HG02840 (cell line): ENCODE results near the gene MIDN.

ENCODE experiments used
- ATAC-seq: cut with Tn5 transposase; IDR thresholded peaks from one replicate; pipeline ENCODE4 v1.9.1; 2021; ENCODE audit warnings: mild to moderate bottlenecking, moderate library complexity, moderate number of reproducible peaks; ENCODE audit not compliant: unreplicated experiment, low FRiP score

Gene MIDN

GRCh38 chr19:1278713-1279660 lies 30.6 kb downstream of the MIDN start:
- no peak for ATAC-seq

GRCh38 chr19:1279782-1280341 lies 31.5 kb downstream of the MIDN start:
- no peak for ATAC-seq

GRCh38 chr19:1280636-1281568 lies 32.5 kb downstream of the MIDN start:
- no peak for ATAC-seq

GRCh38 chr19:1281569-1282287 lies 33.3 kb downstream of the MIDN start:
- no peak for ATAC-seq

GRCh38 chr19:1282588-1283206 lies 34.3 kb downstream of the MIDN start:
- ATAC-seq = no peak

- ATAC-seq = no peak
Measured at GRCh38 chr19:1283207-1283916, 35.0 kb downstream of the MIDN start.

GRCh38 chr19:1283917-1284292 lies 35.5 kb downstream of the MIDN start:
- ATAC-seq = no peak

GRCh38 chr19:1284293-1284978 lies 36.1 kb downstream of the MIDN start:
- no peak for ATAC-seq

GRCh38 chr19:1284979-1285736 lies 36.8 kb downstream of the MIDN start:
- ATAC-seq = no peak

GRCh38 chr19:1285737-1286360 lies 37.5 kb downstream of the MIDN start, which contains the start of gene EFNA2:
TSS of gene EFNA2 (plus strand) at chr19:1285873. CDS start at chr19:1286169, 296 bp downstream.
- no peak for ATAC-seq

- ATAC-seq = no peak
Measured at GRCh38 chr19:1286487-1287353, 38.3 kb downstream of the MIDN start.

- no peak for ATAC-seq
Measured at GRCh38 chr19:1287354-1288225, 39.2 kb downstream of the MIDN start.

- ATAC-seq = no peak
Measured at GRCh38 chr19:1288226-1288612, 39.8 kb downstream of the MIDN start.

GRCh38 chr19:1288833-1289685 lies 40.7 kb downstream of the MIDN start:
- no peak for ATAC-seq

GRCh38 chr19:1289686-1290025 lies 41.3 kb downstream of the MIDN start:
- no peak for ATAC-seq
